ENCODE data around the gene RND1. TPM values are rescaled to one million over a fixed set of nuclear protein-coding genes. Genes with fewer than 3 reads are reported as not detected.

RND1 gene
- total and polyA plus RNA-seq, 2 of the 13 experiments (the other 11 are each of a cell fraction or from before 2014, with no cell fraction given) = 1.8 to 1.9 TPM

GRCh38 chr12:48910196-48910595, 44.5 kb upstream of the RND1 start (continued):
- no peak for TF ChIP-seq THAP9 (CRISPR knock-in tag; IDR thresholded peaks at IDR 0.05; ENCODE audit: borderline replicate concordance)
- no peak for TF ChIP-seq ZFP82 (CRISPR knock-in tag; IDR thresholded peaks at IDR 0.05; ENCODE audit: borderline replicate concordance)
- TF ChIP-seq ZNF326 (CRISPR knock-in tag; IDR thresholded peaks at IDR 0.05; ENCODE audit: borderline replicate concordance) = no peak
- no peak for TF ChIP-seq HDAC6 (IDR thresholded peaks at IDR 0.05; ENCODE audit: low read depth, low read length)
- TF ChIP-seq CENPX (CRISPR knock-in tag; IDR thresholded peaks at IDR 0.05) = no peak
- no peak for TF ChIP-seq RBM22 (optimal IDR thresholded peaks at IDR 0.05; ENCODE audit: low read length)
- no peak for TF ChIP-seq GABPB1 (CRISPR knock-in tag; IDR thresholded peaks at IDR 0.05)
- TF ChIP-seq AHR (CRISPR knock-in tag; IDR thresholded peaks at IDR 0.05) = no peak
- TF ChIP-seq ZNF703 (CRISPR knock-in tag; IDR thresholded peaks at IDR 0.05; ENCODE audit: borderline replicate concordance) = peak; percentile 91; the same call in 1 of the 2 replicates
- TF ChIP-seq KLF13 (CRISPR knock-in tag; IDR thresholded peaks at IDR 0.05) = no peak
- 0 out of 2 replicates have a peak, but pooled peaks have one; percentile 28 for TF ChIP-seq HOXA5 (CRISPR knock-in tag; IDR thresholded peaks at IDR 0.05)
- no peak for TF ChIP-seq ZNF33A (CRISPR knock-in tag; IDR thresholded peaks at IDR 0.05; ENCODE audit: borderline replicate concordance)
- TF ChIP-seq PAXIP1 (CRISPR knock-in tag; conservative IDR thresholded peaks at IDR 0.05) = peak; percentile 93
- TF ChIP-seq KMT2A (CRISPR knock-in tag; IDR thresholded peaks at IDR 0.05) = no peak; the same call in 1 of the 2 replicates
- no peak for TF ChIP-seq ZNF263 (CRISPR knock-in tag; IDR thresholded peaks at IDR 0.05)
- TF ChIP-seq ZNF432 (CRISPR knock-in tag; IDR thresholded peaks at IDR 0.05; ENCODE audit: borderline replicate concordance) = no peak
- TF ChIP-seq ZNF580 (CRISPR knock-in tag; IDR thresholded peaks at IDR 0.05; ENCODE audit: borderline replicate concordance, low read depth) = no peak; the same call in 1 of the 2 replicates
- TF ChIP-seq ZNF614 (CRISPR knock-in tag; IDR thresholded peaks at IDR 0.05; ENCODE audit: borderline replicate concordance) = peak; percentile 84; the same call in 1 of the 2 replicates
- TF ChIP-seq TAF15 (IDR thresholded peaks at IDR 0.05; ENCODE audit: low read depth, low read length, poor library complexity, severe bottlenecking) = no peak

Data from HepG2 (cell line).